HG03097 (cell line): Measurements from ENCODE around the gene TBK1.

Experiments
- ATAC-seq: cut with Tn5 transposase; IDR thresholded peaks from one replicate; pipeline ENCODE4 v1.9.1; 2021; ENCODE audit not compliant: unreplicated experiment, low FRiP score

The TBK1 gene

GRCh38 chr12:64450711-64451486, 1.0 kb upstream of the TBK1 start:
- no peak for ATAC-seq

GRCh38 chr12:64452559-64453329, 824 bp downstream of the TBK1 start:
- no peak for ATAC-seq

GRCh38 chr12:64455506-64455905, 3.6 kb downstream of the TBK1 start:
- no peak for ATAC-seq

DNA sequence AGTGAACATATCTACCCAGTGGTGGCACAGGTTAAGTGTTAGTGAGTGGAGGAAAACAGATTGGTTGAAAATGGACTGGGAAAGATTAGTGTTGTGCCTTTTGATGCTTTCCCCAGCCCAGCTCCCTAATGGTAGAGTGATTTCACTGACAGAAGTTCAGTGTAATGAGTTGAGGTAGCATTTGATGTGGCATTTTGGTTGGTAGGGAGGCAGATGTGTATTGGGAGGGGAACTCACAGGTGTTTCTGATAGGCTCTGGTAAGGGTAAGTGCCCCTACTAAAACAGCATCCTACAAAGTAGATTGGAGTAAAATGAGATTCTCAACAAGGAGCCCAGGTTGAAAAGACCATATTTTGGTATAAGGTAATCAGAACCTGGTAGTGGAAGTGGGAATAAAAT, 4.2 kb downstream of the TBK1 start:
- no peak for ATAC-seq

DNA sequence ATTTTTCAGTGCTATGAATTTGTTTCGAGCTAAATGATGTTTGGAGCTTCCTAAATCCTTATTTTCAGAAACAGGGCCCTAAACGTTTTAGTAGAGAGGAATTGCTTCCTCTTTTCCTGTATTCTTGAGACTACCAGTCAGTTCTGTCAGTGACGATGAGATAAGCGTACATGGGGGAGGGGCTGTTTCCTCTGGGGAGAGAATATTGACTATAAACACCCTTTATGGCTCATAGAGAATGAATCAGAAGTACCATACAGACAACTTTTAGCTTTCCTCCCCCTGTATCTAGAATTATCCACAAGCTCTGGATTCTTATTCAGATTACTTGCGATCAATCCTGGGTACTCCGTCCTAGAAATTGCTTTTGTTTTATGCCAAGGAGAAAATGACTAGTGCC, 5.1 kb downstream of the TBK1 start:
- no peak for ATAC-seq

DNA sequence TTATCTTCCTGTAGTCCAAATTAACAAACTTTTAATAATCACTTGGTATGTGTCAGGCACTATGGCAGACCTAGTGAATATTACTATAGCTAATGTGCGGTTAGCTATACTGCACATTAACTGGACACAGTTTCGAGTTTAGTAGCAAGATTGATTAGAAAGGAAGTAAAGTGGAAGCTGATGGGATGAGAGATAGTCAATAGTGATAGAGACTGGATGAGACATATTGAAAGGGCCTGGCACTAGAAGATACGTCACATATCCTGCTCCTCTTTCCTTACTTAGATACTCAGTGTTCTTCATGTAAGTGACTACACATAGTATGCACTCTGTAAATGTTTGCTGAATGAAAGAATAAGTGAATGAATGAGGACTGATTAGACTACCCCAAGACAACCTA, 5.5 kb downstream of the TBK1 start:
- ATAC-seq = no peak

- ATAC-seq = no peak
Observed at GRCh38 chr12:64457923-64458322, 6.0 kb downstream of the TBK1 start.

DNA sequence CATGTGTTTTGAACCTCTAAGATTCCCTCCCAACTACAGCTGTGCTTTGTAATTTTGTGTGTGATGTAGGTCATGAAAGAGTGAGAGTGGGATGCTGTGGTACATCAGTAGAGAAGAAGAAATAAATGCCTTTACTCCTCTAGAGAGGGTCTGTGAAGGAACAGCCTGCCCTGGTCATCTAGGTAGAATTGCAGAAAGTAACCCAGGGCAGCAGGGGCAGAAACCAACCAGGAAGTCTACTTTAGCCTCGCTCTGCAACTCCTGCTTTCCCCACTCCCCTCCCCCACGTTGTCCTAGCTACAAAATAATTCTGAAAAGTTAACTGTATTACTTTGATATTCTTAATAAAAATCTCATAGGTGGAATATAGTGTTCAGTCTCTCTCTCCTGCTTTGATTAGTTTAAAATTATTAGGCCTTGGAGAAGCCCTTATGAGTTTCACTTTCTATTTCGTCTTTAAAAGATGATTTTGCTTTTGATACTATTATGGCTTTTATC, 7.5 kb downstream of the TBK1 start:
- no peak for ATAC-seq

DNA sequence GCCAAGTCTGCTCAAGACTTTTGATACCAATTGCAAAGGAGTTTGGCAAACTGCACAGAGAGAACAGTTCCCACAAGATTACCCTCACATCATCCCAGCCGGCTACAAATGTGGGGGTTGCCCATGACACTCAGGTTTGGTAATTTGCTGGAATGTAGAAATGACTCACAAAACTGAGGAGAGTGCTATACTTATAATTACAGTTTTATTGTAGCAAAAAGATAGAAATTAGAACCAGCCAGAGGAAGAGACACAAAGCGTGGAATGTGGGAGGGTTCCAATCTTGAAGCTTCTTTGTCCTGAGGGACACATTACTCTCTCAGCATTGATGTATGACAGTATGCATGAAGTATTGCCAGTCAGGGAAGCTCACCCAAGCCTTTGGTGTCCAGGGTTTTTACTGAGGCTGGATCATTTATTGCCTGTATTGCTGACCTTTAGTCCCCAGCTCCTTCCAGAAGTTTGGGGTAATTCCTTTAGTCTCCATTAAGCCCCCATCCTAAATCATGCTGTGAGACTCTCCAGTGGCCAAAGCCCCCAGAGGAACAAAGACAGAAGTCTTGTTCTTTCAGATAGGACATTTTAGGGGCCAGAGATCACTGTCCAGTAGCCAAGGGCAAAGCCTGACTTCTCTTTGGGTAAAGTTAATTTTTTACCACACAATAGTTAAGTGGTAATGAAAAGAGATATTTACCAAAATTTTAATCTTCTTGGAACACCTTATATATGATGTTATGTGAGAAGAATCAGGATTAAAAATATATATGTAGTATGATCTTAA, 9.9 kb downstream of the TBK1 start:
- ATAC-seq = no peak

DNA sequence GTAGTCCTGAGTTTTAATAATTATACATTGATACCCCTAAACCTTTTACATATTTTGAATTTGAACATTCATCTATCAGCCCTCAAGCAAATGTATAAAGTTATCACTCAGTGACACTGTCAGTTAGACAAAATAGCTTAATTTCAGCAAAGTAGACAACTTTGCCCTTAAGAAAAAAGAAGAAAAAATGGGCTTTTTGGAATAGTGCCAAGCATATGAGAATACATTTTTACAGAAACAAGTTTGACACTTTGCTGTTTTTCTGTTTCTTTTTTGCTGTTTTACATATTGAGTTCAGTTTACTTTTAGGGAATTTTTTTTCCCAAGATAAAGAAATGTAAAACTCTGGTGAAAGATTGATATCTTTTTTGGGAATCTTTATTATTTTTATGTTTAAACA, 14.3 kb downstream of the TBK1 start:
- no peak for ATAC-seq

- no peak for ATAC-seq
Observed at GRCh38 chr12:64468966-64469365, 17.0 kb downstream of the TBK1 start.

- no peak for ATAC-seq
Observed at GRCh38 chr12:64469455-64470142, 17.7 kb downstream of the TBK1 start.

- ATAC-seq = no peak
Observed at GRCh38 chr12:64470495-64470894, 18.6 kb downstream of the TBK1 start.

- ATAC-seq = no peak
Observed at GRCh38 chr12:64473176-64473575, 21.3 kb downstream of the TBK1 start.

- no peak for ATAC-seq
Observed at GRCh38 chr12:64475518-64475917, 23.6 kb downstream of the TBK1 start.

DNA sequence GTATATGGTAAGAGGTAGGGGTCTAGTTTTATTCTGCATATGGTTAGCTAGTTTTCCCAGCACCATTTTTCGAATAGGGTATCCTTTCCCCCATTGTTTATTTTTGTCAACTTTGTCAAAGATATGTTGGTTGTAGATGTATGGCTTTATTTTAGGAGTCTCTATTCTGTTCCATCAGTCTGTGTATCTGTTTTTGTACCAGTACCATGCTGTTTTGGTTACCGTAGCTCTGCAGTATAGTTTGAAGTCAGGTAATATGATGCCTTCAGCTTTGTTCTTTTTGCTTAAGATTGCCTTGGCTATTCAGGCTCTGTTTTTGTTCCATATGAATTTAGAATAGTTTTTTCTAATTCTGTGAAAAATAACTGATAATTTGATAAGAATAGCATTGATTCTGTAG, 24.9 kb downstream of the TBK1 start:
- ATAC-seq = no peak

- no peak for ATAC-seq
Observed at GRCh38 chr12:64478661-64479060, 26.7 kb downstream of the TBK1 start.

- ATAC-seq = no peak
Observed at GRCh38 chr12:64480148-64480547, 28.2 kb downstream of the TBK1 start.

GRCh38 chr12:64486657-64487056, 34.7 kb downstream of the TBK1 start:
- ATAC-seq = no peak

DNA sequence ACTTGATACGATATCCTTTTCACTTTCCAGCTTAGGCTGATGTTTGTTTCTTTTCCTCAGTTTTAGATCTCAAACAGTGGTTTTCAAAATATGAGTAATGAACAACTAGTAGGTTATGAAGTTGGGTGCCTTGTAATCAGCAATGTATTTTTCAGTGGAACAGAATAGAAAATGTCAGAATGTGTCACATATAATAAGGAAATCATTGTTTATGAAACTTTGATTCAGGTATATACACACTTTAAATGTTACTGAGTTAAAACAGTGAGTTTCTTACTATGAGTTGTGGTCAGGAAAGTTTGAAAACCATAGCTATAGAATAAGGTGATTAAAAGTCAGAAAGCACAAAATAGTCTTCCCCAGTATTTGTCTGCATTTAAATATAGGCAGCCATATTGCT, 39.8 kb downstream of the TBK1 start:
- no peak for ATAC-seq

DNA sequence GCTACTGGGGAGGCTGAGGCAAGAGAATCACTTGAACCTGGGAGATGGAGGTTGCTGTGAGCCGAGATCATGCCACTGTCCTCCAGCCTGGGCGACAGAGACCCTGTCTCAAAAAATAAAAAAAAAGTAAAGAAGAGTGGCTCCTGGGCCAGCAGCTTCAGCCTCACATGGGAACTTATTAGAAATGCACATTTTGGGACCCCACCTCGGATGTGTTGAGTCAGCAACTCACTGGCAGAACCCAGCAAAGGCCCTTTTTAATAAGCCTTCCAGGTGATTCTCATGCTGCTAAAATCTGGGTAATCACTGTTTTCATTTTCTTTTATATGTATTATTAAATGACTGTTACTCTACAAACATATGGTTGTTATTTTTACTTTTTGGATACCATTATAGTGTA, 41.6 kb downstream of the TBK1 start:
- ATAC-seq = no peak
